A549 (cell line): ENCODE measurements around the gene MBNL2.

Experiments used
- JUNB ChIP-seq: fragments of >200 bp; sonication (Bioruptor Twin); formaldehyde crosslinking; IDR thresholded peaks from 2 replicates; pipeline ENCODE4 v1.6.1; 2016
- MAZ ChIP-seq: fragments of 150-350 bp; IDR thresholded peaks from 2 replicates; pipeline ENCODE4 v1.6.1; 2014; ENCODE audit warnings: antibody characterized with exemption, low read depth, low read length, borderline replicate concordance
- POLR2A ChIP-seq: IDR thresholded peaks from 2 replicates; pipeline ENCODE4 v1.6.1; 2012; ENCODE audit warnings: mild to moderate bottlenecking, low read length
- RCOR1 ChIP-seq: fragments of 150-350 bp; IDR thresholded peaks from 2 replicates; pipeline ENCODE4 v1.6.1; 2014; ENCODE audit warnings: antibody characterized with exemption, low read length, low read depth
- RFX5 ChIP-seq: fragments of 450-650 bp; IDR thresholded peaks from 2 replicates; pipeline ENCODE4 v1.7.1; 2014; ENCODE audit warnings: antibody characterized with exemption, mild to moderate bottlenecking, moderate library complexity
- TF ChIP-seq, protein P1 (sequence below): fragments of >200 bp; sonication (Bioruptor Twin); formaldehyde crosslinking; IDR thresholded peaks from 3 replicates; pipeline ENCODE4 v1.5.1; 2016
- TF ChIP-seq, protein P2 (sequence below): fragments of 150-350 bp; IDR thresholded peaks from 2 replicates; pipeline ENCODE4 v1.6.1; 2014; ENCODE audit warnings: low read depth, mild to moderate bottlenecking, low read length
- TF ChIP-seq, protein P3 (sequence below): IDR thresholded peaks from 2 replicates; pipeline ENCODE4 v1.6.1; 2012

DNA sequence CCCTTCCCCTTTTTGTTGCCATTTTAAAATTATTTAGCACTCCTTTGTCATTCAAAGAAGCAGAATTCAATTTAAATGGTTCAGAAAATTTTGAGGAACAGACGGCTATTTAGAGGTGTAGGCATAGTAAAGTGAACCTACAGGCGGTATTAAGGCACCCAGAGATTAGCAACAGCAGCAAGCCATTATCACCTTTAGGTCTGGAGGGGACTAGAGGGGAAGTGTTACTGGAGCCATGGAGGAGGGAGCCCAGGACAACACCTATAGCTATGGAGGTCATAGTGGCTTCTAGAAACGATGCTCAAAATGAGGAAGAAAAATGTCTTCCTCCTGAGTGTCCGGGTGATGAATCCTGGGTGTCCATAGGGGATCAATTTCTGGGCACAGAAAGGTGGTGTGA, 25.8 kb upstream of the MBNL2 start:
- no peak for TF ChIP-seq MAZ
- TF ChIP-seq JUNB = no peak
- TF ChIP-seq, protein P1, sequence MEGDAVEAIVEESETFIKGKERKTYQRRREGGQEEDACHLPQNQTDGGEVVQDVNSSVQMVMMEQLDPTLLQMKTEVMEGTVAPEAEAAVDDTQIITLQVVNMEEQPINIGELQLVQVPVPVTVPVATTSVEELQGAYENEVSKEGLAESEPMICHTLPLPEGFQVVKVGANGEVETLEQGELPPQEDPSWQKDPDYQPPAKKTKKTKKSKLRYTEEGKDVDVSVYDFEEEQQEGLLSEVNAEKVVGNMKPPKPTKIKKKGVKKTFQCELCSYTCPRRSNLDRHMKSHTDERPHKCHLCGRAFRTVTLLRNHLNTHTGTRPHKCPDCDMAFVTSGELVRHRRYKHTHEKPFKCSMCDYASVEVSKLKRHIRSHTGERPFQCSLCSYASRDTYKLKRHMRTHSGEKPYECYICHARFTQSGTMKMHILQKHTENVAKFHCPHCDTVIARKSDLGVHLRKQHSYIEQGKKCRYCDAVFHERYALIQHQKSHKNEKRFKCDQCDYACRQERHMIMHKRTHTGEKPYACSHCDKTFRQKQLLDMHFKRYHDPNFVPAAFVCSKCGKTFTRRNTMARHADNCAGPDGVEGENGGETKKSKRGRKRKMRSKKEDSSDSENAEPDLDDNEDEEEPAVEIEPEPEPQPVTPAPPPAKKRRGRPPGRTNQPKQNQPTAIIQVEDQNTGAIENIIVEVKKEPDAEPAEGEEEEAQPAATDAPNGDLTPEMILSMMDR = no peak
- no peak for TF ChIP-seq RFX5
- TF ChIP-seq POLR2A = no peak
- TF ChIP-seq, protein P2, sequence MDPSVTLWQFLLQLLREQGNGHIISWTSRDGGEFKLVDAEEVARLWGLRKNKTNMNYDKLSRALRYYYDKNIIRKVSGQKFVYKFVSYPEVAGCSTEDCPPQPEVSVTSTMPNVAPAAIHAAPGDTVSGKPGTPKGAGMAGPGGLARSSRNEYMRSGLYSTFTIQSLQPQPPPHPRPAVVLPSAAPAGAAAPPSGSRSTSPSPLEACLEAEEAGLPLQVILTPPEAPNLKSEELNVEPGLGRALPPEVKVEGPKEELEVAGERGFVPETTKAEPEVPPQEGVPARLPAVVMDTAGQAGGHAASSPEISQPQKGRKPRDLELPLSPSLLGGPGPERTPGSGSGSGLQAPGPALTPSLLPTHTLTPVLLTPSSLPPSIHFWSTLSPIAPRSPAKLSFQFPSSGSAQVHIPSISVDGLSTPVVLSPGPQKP = no peak
- TF ChIP-seq RCOR1 = no peak
- TF ChIP-seq, protein P3, sequence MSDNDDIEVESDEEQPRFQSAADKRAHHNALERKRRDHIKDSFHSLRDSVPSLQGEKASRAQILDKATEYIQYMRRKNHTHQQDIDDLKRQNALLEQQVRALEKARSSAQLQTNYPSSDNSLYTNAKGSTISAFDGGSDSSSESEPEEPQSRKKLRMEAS = no peak
